ENCODE results near the gene RAET1E. TPM values are rescaled to one million over a fixed set of nuclear protein-coding genes. Genes with fewer than 3 reads are reported as not detected.
"Not testable (repeated sequence)": the region's sequence is repeated elsewhere in the genome, so short reads cannot be mapped to it uniquely, and the experiment has no call there.

Gene RAET1E
- total RNA-seq, 1 donor from 2014 or later: not detected

DNA sequence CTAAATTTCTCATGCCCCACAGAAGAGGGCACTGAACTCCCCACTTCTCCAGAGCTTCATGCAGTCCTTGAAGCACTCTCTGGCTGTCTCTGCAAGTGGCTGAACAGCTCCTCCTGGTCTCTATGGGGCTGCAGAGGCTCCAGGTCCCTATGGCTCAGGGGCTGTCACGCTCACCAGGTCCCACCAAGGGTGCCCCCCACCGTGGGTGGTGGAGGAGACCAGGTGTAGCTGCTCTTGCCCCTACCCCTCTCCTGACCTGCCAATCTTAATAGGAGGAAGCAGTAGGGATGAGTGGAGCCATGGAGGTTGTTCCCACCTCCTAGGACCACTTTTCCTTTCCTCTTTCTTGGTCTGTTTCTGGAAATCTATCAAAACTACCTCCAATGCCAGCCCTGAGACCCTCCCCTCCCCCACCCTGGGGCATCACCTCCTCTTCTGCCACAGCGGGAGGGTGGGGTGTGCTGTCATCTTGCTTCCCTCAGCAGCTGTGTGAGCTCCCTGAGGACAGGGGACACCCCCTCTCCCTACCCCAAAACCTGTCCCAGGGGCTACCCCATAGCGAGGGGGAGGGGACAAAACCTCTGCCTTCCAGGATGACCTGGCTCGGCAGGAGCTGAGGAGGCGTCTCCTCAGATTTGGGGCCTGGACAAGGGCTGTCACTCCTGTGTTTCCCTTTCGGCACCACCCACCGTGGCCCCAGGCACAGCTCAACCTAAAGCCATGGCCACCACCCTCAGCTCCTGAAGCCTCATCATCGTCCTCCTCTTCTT lies 12.0 kb upstream of the RAET1E start:
- Mint-ChIP-seq H3K27ac (no peak overlapping the region), H3K9me3 (ENCODE audit: low read depth) (peaks cover 9% of the 10 kb centered on the region), H3K27me3 (peaks cover 47% of the 10 kb centered on the region), H3K4me3 (ENCODE audit: low read depth) (no peak overlapping the region), H3K4me1 (ENCODE audit: low read depth) (no peaks in the 10 kb centered on the region), H3K36me3 (ENCODE audit: insufficient read depth) (peaks cover 3% of the 10 kb centered on the region)
- TF ChIP-seq, protein P1, sequence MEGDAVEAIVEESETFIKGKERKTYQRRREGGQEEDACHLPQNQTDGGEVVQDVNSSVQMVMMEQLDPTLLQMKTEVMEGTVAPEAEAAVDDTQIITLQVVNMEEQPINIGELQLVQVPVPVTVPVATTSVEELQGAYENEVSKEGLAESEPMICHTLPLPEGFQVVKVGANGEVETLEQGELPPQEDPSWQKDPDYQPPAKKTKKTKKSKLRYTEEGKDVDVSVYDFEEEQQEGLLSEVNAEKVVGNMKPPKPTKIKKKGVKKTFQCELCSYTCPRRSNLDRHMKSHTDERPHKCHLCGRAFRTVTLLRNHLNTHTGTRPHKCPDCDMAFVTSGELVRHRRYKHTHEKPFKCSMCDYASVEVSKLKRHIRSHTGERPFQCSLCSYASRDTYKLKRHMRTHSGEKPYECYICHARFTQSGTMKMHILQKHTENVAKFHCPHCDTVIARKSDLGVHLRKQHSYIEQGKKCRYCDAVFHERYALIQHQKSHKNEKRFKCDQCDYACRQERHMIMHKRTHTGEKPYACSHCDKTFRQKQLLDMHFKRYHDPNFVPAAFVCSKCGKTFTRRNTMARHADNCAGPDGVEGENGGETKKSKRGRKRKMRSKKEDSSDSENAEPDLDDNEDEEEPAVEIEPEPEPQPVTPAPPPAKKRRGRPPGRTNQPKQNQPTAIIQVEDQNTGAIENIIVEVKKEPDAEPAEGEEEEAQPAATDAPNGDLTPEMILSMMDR (IDR thresholded peaks at IDR 0.05; ENCODE audit: unreplicated experiment): no peak
- DNase-seq (ENCODE audit: low spot score, unreplicated experiment): no peak

DNA sequence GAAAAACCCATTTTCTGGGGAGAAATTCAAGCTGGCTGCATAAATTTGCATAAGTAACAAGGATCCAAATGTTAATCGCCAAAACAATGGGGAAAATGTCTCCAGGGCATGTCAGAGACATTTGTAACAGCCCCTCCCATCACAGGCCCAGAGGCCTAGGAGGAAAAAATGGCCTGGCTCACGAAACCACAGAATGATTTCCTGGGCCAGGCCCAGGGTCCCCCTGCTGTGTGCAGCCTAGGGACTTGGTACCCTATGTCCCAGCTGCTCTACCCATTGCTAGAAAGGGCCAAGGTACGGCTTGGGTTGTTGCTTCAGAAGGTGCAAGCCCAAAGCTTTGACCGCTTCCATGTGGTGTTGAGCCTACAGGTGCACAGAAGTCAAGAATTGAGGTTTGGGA lies 10.6 kb upstream of the RAET1E start:
- H3K27ac Mint-ChIP-seq; H3K36me3 Mint-ChIP-seq (ENCODE audit: insufficient read depth): not testable (repeated sequence)
- H3K27me3 Mint-ChIP-seq: peaks cover 34% of the 10 kb centered on the region

DNA sequence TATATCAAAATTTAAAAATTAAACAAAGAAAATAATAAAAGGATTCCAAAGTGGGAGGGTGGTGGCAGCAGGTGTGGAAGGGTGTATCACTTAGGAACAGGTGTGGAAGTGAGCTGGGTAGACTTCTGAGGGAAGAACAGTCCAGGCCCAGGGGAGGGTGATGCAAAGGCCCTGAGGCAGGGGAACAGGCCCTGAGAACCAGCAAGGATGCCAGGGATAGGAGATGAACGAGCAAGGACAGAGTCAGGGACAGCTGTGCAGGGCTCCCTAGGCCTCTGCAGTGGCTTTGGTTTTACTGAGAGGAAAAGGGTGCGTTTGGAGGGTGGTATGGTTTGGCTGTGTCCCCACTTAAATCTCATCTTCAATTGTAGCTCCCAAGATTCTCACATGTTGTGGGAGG lies 9.4 kb upstream of the RAET1E start:
- peaks cover 25% of the 10 kb centered on the region for H3K27me3 Mint-ChIP-seq
- H3K4me1 Mint-ChIP-seq (ENCODE audit: low read depth): no peaks in the 10 kb centered on the region
- H3K36me3 Mint-ChIP-seq (ENCODE audit: insufficient read depth): peaks cover 3% of the 10 kb centered on the region

More for the DNA sequence above, 10.6 kb upstream of the RAET1E start:
- H3K4me3 Mint-ChIP-seq (ENCODE audit: low read depth); DNase-seq (ENCODE audit: low spot score, unreplicated experiment); H3K4me1 Mint-ChIP-seq (ENCODE audit: low read depth); H3K9me3 Mint-ChIP-seq (ENCODE audit: low read depth): not testable (repeated sequence)

DNA sequence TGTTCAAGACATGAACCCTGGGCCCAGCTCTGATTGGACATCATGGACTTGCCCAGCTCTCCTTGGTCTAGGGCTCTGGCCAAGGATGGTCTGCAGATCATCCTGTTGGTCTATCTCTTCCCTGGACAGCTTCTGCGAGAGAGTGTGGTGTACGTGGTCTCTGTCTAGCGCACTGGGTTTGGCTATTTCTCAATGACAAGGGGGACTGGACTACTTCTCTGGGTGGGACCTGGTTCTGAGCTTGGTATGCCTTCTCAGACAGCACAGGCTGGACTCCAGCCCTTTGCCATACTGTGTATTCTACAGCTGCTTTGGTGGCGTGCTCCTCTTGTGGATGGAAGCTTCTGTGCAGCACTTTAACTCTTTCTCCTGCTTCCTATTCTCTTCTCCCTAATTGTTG lies 8.5 kb upstream of the RAET1E start:
- no peak overlapping the region for H3K4me3 Mint-ChIP-seq (ENCODE audit: low read depth)
- H3K36me3 Mint-ChIP-seq (ENCODE audit: insufficient read depth): peaks cover 3% of the 10 kb centered on the region
- H3K27ac Mint-ChIP-seq: no peak overlapping the region
- peaks cover 9% of the 10 kb centered on the region for H3K9me3 Mint-ChIP-seq (ENCODE audit: low read depth)
- DNase-seq (ENCODE audit: low spot score, unreplicated experiment): no peak
- TF ChIP-seq, protein P1 (IDR thresholded peaks at IDR 0.05; ENCODE audit: unreplicated experiment): no peak
- no peaks in the 10 kb centered on the region for H3K4me1 Mint-ChIP-seq (ENCODE audit: low read depth)
- H3K27me3 Mint-ChIP-seq: peaks cover 29% of the 10 kb centered on the region

More for the DNA sequence above, 9.4 kb upstream of the RAET1E start:
- Mint-ChIP-seq H3K4me3 (ENCODE audit: low read depth) (no peak overlapping the region), H3K27ac (no peak overlapping the region), H3K9me3 (ENCODE audit: low read depth) (peaks cover 9% of the 10 kb centered on the region)
- DNase-seq (ENCODE audit: low spot score, unreplicated experiment): no peak
- TF ChIP-seq, protein P1 (IDR thresholded peaks at IDR 0.05; ENCODE audit: unreplicated experiment): no peak

DNA sequence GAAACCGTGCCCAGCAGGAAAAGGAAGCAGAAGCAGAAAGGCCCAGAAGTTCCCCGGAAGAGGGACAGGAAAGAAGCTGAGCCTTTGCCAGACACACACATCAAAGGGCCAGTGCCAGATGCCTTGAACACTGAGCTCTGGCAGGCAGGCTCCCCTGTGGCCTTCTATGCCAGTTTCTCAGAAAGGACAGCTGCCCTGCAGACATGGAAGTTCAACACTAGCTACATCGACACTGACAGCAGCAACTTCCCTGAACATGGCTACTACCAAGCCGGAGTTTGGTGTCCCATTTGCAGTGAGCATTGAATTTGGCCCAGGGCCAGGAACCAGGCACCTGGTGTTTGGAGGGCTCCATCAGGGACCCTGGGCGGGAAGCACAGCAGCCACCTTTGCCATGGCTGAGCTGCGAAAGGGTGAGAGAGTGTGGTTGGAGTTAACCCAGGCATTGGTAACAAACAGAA lies 8.0 kb upstream of the RAET1E start:
- TF ChIP-seq, protein P1 (IDR thresholded peaks at IDR 0.05; ENCODE audit: unreplicated experiment): no peak
- peaks cover 24% of the 10 kb centered on the region for H3K27me3 Mint-ChIP-seq
- no peak for DNase-seq (ENCODE audit: low spot score, unreplicated experiment)
- H3K4me3 Mint-ChIP-seq (ENCODE audit: low read depth): no peak overlapping the region
- H3K36me3 Mint-ChIP-seq (ENCODE audit: insufficient read depth): peaks cover 3% of the 10 kb centered on the region
- no peaks in the 10 kb centered on the region for H3K4me1 Mint-ChIP-seq (ENCODE audit: low read depth)
- H3K9me3 Mint-ChIP-seq (ENCODE audit: low read depth): peaks cover 9% of the 10 kb centered on the region
- no peak overlapping the region for H3K27ac Mint-ChIP-seq

Data from progenitor cell of endocrine pancreas (in vitro differentiated cells).